GM12878 (cell line): ENCODE measurements around the gene TH. TPM values are rescaled to one million over a fixed set of nuclear protein-coding genes. Genes with fewer than 3 reads are reported as not detected.

Source experiments
- ATAC-seq: fragments of 200-7000 bp; cut with Tn5 transposase; 3 replicates; pipeline ENCODE4 v1.9.1; 2020; ENCODE audit warnings: mild to moderate bottlenecking, moderate library complexity
- BruUV-seq: library from RNA; stranded (reverse); fragments of 400-500 nt; replicated peaks from 2 replicates; lab custom pipeline; 2021; lab: Mats Ljungman, UMichigan
- CTCF ChIA-PET: fragments of 300-600 bp; sonication (Branson Sonifier 250); formaldehyde crosslinking; extraction: SDS; loops from one replicate; lab custom pipeline; 2021; ENCODE audit warnings: inconsistent platforms; lab: Yijun Ruan, JAX
- POLR2A ChIA-PET: fragments of 350-600 bp; formaldehyde crosslinking; extraction: SDS; loops from one replicate; lab custom pipeline; 2021; ENCODE audit warnings: inconsistent platforms; lab: Charles Lee
- RAD21 ChIA-PET: fragments of 300-600 bp; sonication (Branson Sonifier 250); formaldehyde crosslinking; loops from one replicate; lab custom pipeline; 2023; ENCODE audit warnings: antibody characterized with exemption; ENCODE audit not compliant: unreplicated experiment; lab: Charles Lee
- SMC1A ChIA-PET: fragments of 300-600 bp; sonication (Branson Sonifier 250); formaldehyde crosslinking; loops from one replicate; lab custom pipeline; 2023; ENCODE audit not compliant: unreplicated experiment, uncharacterized antibody; lab: Charles Lee
- DNase-seq: peaks from one replicate; pipeline ENCODE4 v3.0.0-alpha.2; 2011; ENCODE audit warnings: low read depth, low spot score
- FAIRE-seq: peaks from 3 replicates; lab custom pipeline; 2011; peaks lifted over from hg19 to GRCh38; lab: Jason Lieb, UNC
- H2AFZ ChIP-seq: 2 replicates; pipeline ENCODE4 v1.6.0; 2011; ENCODE audit warnings: low read depth, low read length, control low read depth; ENCODE audit not compliant: control insufficient read depth
- H3K27ac ChIP-seq: 2 replicates; pipeline ENCODE4 v1.5.1; 2011; ENCODE audit warnings: control low read depth; ENCODE audit not compliant: control insufficient read depth, insufficient read depth
- H3K27me3 ChIP-seq, 2 experiments: replicated peaks in 1 of 2; 2 replicates each; pipeline versions ENCODE4 v1.6.0 to v1.6.1; 2011; ENCODE audit warnings: low read length in 1 of 2; ENCODE audit not compliant: control insufficient read depth in 2 of 2, insufficient read depth in 2 of 2
- H3K36me3 ChIP-seq, 2 experiments: 2 replicates each; pipeline ENCODE4 v1.5.1; 2011; ENCODE audit warnings: low read length in 1 of 2; ENCODE audit not compliant: control insufficient read depth in 2 of 2, insufficient read depth in 2 of 2
- H3K4me1 ChIP-seq: 2 replicates; pipeline ENCODE4 v1.6.1; 2011; ENCODE audit warnings: mild to moderate bottlenecking, low read length, moderate library complexity, mixed read lengths; ENCODE audit not compliant: control insufficient read depth, insufficient read depth
- H3K4me2 ChIP-seq: 2 replicates; pipeline ENCODE4 v1.6.0; 2011; ENCODE audit warnings: control low read depth; ENCODE audit not compliant: control insufficient read depth, insufficient read depth
- H3K4me3 ChIP-seq: fragments of 200-600 bp; sonication (generic); 2 replicates; pipeline ENCODE4 v1.5.1; 2016
- H3K79me2 ChIP-seq: 2 replicates; pipeline ENCODE4 v1.6.0; 2011; ENCODE audit warnings: low read length; ENCODE audit not compliant: control insufficient read depth, insufficient read depth
- H3K9ac ChIP-seq: 2 replicates; pipeline ENCODE4 v1.8.0; 2011; ENCODE audit warnings: low read length, control low read depth, mixed read lengths; ENCODE audit not compliant: control insufficient read depth, insufficient read depth
- H3K9me3 ChIP-seq: replicated peaks from 3 replicates; pipeline ENCODE4 v1.5.1; 2011; ENCODE audit warnings: mild to moderate bottlenecking, low read length; ENCODE audit not compliant: control insufficient read depth, insufficient read depth
- H4K20me1 ChIP-seq: 2 replicates; pipeline ENCODE4 v1.6.0; 2011; ENCODE audit not compliant: control insufficient read depth, insufficient read depth
- BRCA1 ChIP-seq: IDR thresholded peaks from 2 replicates; pipeline ENCODE4 v1.6.1; 2011; ENCODE audit warnings: low read depth, low read length, improper control_type of control experiment
- CBX5 ChIP-seq: sonication (generic); IDR thresholded peaks from 2 replicates; pipeline ENCODE4 v1.6.1; 2016; ENCODE audit warnings: low read depth, moderate library complexity, mild to moderate bottlenecking, inconsistent platforms
- CHD4 ChIP-seq: fragments of 200-600 bp; sonication (generic); IDR thresholded peaks from 2 replicates; pipeline ENCODE4 v1.6.1; 2016; ENCODE audit warnings: mild to moderate bottlenecking
- IKZF2 ChIP-seq, 2 experiments: fragments of 450-650 bp; IDR thresholded peaks; 2 replicates each; pipeline ENCODE4 v1.6.1; 2017; ENCODE audit warnings: mild to moderate bottlenecking in 2 of 2, moderate library complexity in 2 of 2
- IRF4 ChIP-seq: IDR thresholded peaks from 2 replicates; pipeline ENCODE4 v1.6.1; 2011; ENCODE audit warnings: low read depth, low read length
- KAT2A ChIP-seq: conservative IDR thresholded peaks from 2 replicates; pipeline ENCODE4 v1.6.1; 2011; ENCODE audit warnings: low read depth, low read length; ENCODE audit not compliant: control insufficient read depth
- MXI1 ChIP-seq: fragments of 150-350 bp; IDR thresholded peaks from 2 replicates; pipeline ENCODE4 v1.6.1; 2011; ENCODE audit warnings: low read depth, mild to moderate bottlenecking, inconsistent platforms, low read length, improper control_type of control experiment
- NFIC ChIP-seq: IDR thresholded peaks from 2 replicates; pipeline ENCODE4 v1.6.1; 2012; ENCODE audit warnings: low read depth, mild to moderate bottlenecking, inconsistent platforms, low read length, moderate library complexity
- NFYB ChIP-seq: IDR thresholded peaks from 2 replicates; pipeline ENCODE4 v1.6.1; 2011; ENCODE audit warnings: low read depth, mild to moderate bottlenecking, low read length, improper control_type of control experiment, moderate library complexity; ENCODE audit not compliant: insufficient read depth
- SIX5 ChIP-seq: IDR thresholded peaks from 2 replicates; pipeline ENCODE4 v1.6.1; 2011; ENCODE audit warnings: mild to moderate bottlenecking, low read depth, low read length, moderate library complexity; ENCODE audit not compliant: severe bottlenecking
- SP1 ChIP-seq: IDR thresholded peaks from one replicate; pipeline ENCODE4 v1.6.1; 2011; ENCODE audit warnings: low read depth, low read length
- TCF3 ChIP-seq: IDR thresholded peaks from 2 replicates; pipeline ENCODE4 v1.6.1; 2012; ENCODE audit warnings: low read depth, mild to moderate bottlenecking, low read length, borderline replicate concordance; ENCODE audit not compliant: insufficient read depth
- YBX1 ChIP-seq: fragments of 450-650 bp; IDR thresholded peaks from 2 replicates; pipeline ENCODE4 v1.6.1; 2016; ENCODE audit warnings: antibody characterized with exemption
- ZBED1 ChIP-seq: IDR thresholded peaks from 2 replicates; pipeline ENCODE4 v1.6.1; 2016; ENCODE audit warnings: borderline replicate concordance
- ZNF217 ChIP-seq: fragments of 450-650 bp; IDR thresholded peaks from 2 replicates; pipeline ENCODE4 v1.6.1; 2017; ENCODE audit warnings: antibody characterized with exemption, mild to moderate bottlenecking
- WGBS: methylation state at CpG from one replicate; pipeline ENCODE4 v1.1.6; 2016; ENCODE audit warnings: low lambda C conversion rate; ENCODE audit not compliant: insufficient replicate concordance, insufficient coverage; ENCODE audit errors: missing lambda C conversion rate; 5-methylcytosine and 5-hydroxymethylcytosine counted together
- in situ Hi-C: fragments of 300-500 bp; cut with MboI; formaldehyde crosslinking; loops from 9 replicates; pipeline ENCODE4 v1.14.3; 2018; ENCODE audit warnings: mixed read lengths
- intact Hi-C: fragments of 100-400 bp; cut with micrococcal nuclease; formaldehyde crosslinking; loops from one replicate; pipeline ENCODE4 v1.14.2; 2022; ENCODE audit not compliant: unreplicated experiment
- polyA plus RNA-seq, 11 experiments: library from polyadenylated mRNA; depleted of rRNA in 4 of 11; unstranded in 6 of 11; stranded (reverse) in 5 of 11; fragments of >200 nt; fragmentation: Nextera tagmentation in 4 of 11; fragmentation: Illumina TruSeq in 1 of 11; extraction: Ambion mirVana in 4 of 11; extraction: Trizol in 1 of 11; gene quantifications; 1 replicate in 1 of 11; 2 replicates in 10 of 11; pipeline versions ENCODE4 v1.2.1 to v1.2.3, GENCODE V29; 2011 to 2016; ENCODE audit warnings: inconsistent platforms in 2 of 11, missing spikeins in 2 of 11, low read depth in 1 of 11
- total RNA-seq, 4 experiments: library from RNA; depleted of rRNA in 3 of 4; stranded (reverse); fragments of >200 nt in 3 of 4; fragmentation: Illumina TruSeq in 1 of 4; extraction: Trizol in 1 of 4; gene quantifications; 2 replicates each; pipeline versions ENCODE4 v1.2.1 to v1.2.3, GENCODE V29; 2013 to 2021
- TF ChIP-seq, protein P1 (sequence below), 3 experiments: IDR thresholded peaks in 2 of 3; conservative IDR thresholded peaks in 1 of 3; 2 replicates each; pipeline ENCODE4 v1.5.1; 2011; ENCODE audit warnings: low read depth in 3 of 3, low read length in 3 of 3, mild to moderate bottlenecking in 3 of 3, control low read depth in 2 of 3, moderate library complexity in 2 of 3, inconsistent platforms in 1 of 3, mixed read lengths in 1 of 3; ENCODE audit not compliant: control insufficient read depth in 2 of 3, insufficient read depth in 1 of 3; ENCODE audit errors: extremely low read depth in 1 of 3
- TF ChIP-seq, protein P2 (sequence below): fragments of 450-650 bp; IDR thresholded peaks from 2 replicates; pipeline ENCODE4 v1.6.1; 2018; ENCODE audit warnings: borderline replicate concordance, mild to moderate bottlenecking; ENCODE audit not compliant: partially characterized antibody
- TF ChIP-seq, protein P3 (sequence below): fragments of 450-650 bp; conservative IDR thresholded peaks from 2 replicates; pipeline ENCODE4 v1.6.1; 2017; ENCODE audit warnings: mild to moderate bottlenecking, moderate library complexity
- TF ChIP-seq, protein P4 (sequence below): fragments of 450-650 bp; IDR thresholded peaks from 2 replicates; pipeline ENCODE4 v1.6.1; 2017; ENCODE audit warnings: borderline replicate concordance

TH gene
- total and polyA plus RNA-seq, 10 of the 15 experiments (the other 5 are each of a cell fraction or from before 2014, with no cell fraction given): not detected

DNA sequence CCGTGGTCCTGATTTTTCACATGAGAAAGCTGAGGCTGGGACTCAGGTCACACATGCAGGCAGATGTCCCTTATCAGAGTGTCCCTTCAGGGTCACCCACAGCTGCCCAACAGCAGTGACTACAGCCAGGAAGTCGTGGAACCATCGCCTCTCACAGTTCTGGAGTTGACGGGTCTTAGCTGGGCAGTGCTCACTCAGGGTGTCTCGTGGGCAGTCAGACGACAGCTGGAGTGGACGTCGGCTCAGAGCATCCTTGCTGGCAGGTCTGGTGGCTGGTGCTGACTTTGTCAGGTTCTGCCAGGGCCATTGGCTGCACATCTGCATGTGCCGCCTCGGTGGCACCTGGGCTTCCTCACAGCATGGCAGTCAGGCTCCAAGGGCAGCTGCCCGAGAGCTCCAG is 35.6 kb upstream of the TH start:
- CTCF ChIA-PET: interaction anchor here (1.0 kb wide), 1 partner anchor 98 kb away, joined by 3 read pairs; no protein-coding TSS in a partner anchor
- H3K36me3 ChIP-seq: no peaks in the 10 kb centered on the region
- H3K27ac ChIP-seq: no peak overlapping the region
- no peak overlapping the region for H3K4me3 ChIP-seq
- ATAC-seq (no peak), FAIRE-seq (no peak), DNase-seq (no peak)
- H3K4me2 ChIP-seq: no peak overlapping the region
- no peaks in the 10 kb centered on the region; a peak in 1 of 4 replicates for H3K27me3 ChIP-seq
- in situ Hi-C loops (no loop called here), intact Hi-C loops (no loop called here)
- no peaks in the 10 kb centered on the region for H3K4me1 ChIP-seq
- H3K9me3 ChIP-seq: no peaks in the 10 kb centered on the region
- RAD21 ChIA-PET: no interaction called here
- no peak for TF ChIP-seq BRCA1
- no peak for TF ChIP-seq CBX5
- no peak for TF ChIP-seq ZBED1
- TF ChIP-seq KAT2A: no peak
- no peak for TF ChIP-seq IRF4
- no peak for TF ChIP-seq NFYB
- TF ChIP-seq, protein P1, sequence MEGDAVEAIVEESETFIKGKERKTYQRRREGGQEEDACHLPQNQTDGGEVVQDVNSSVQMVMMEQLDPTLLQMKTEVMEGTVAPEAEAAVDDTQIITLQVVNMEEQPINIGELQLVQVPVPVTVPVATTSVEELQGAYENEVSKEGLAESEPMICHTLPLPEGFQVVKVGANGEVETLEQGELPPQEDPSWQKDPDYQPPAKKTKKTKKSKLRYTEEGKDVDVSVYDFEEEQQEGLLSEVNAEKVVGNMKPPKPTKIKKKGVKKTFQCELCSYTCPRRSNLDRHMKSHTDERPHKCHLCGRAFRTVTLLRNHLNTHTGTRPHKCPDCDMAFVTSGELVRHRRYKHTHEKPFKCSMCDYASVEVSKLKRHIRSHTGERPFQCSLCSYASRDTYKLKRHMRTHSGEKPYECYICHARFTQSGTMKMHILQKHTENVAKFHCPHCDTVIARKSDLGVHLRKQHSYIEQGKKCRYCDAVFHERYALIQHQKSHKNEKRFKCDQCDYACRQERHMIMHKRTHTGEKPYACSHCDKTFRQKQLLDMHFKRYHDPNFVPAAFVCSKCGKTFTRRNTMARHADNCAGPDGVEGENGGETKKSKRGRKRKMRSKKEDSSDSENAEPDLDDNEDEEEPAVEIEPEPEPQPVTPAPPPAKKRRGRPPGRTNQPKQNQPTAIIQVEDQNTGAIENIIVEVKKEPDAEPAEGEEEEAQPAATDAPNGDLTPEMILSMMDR (IDR thresholded peaks at IDR 0.05 in 2 of 3, conservative IDR thresholded peaks at IDR 0.05 in 1 of 3; ENCODE audit: control insufficient read depth in 2 of 3, extremely low read depth in 1 of 3, insufficient read depth in 1 of 3, low read depth in 3 of 3, low read length in 3 of 3): no peak
- TF ChIP-seq, protein P2, sequence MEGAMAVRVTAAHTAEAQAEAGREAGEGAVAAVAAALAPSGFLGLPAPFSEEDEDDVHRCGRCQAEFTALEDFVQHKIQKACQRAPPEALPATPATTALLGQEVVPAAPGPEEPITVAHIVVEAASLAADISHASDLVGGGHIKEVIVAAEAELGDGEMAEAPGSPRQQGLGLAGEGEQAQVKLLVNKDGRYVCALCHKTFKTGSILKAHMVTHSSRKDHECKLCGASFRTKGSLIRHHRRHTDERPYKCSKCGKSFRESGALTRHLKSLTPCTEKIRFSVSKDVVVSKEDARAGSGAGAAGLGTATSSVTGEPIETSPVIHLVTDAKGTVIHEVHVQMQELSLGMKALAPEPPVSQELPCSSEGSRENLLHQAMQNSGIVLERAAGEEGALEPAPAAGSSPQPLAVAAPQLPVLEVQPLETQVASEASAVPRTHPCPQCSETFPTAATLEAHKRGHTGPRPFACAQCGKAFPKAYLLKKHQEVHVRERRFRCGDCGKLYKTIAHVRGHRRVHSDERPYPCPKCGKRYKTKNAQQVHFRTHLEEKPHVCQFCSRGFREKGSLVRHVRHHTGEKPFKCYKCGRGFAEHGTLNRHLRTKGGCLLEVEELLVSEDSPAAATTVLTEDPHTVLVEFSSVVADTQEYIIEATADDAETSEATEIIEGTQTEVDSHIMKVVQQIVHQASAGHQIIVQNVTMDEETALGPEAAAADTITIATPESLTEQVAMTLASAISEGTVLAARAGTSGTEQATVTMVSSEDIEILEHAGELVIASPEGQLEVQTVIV: no peak
- no peak for TF ChIP-seq TCF3
- no peak for TF ChIP-seq CHD4
- no peak for TF ChIP-seq NFIC
- TF ChIP-seq IKZF2 (IDR thresholded peaks at IDR 0.05): no peak
- TF ChIP-seq, protein P3, sequence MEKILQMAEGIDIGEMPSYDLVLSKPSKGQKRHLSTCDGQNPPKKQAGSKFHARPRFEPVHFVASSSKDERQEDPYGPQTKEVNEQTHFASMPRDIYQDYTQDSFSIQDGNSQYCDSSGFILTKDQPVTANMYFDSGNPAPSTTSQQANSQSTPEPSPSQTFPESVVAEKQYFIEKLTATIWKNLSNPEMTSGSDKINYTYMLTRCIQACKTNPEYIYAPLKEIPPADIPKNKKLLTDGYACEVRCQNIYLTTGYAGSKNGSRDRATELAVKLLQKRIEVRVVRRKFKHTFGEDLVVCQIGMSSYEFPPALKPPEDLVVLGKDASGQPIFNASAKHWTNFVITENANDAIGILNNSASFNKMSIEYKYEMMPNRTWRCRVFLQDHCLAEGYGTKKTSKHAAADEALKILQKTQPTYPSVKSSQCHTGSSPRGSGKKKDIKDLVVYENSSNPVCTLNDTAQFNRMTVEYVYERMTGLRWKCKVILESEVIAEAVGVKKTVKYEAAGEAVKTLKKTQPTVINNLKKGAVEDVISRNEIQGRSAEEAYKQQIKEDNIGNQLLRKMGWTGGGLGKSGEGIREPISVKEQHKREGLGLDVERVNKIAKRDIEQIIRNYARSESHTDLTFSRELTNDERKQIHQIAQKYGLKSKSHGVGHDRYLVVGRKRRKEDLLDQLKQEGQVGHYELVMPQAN: no peak
- no peak for TF ChIP-seq ZNF217
- TF ChIP-seq, protein P4, sequence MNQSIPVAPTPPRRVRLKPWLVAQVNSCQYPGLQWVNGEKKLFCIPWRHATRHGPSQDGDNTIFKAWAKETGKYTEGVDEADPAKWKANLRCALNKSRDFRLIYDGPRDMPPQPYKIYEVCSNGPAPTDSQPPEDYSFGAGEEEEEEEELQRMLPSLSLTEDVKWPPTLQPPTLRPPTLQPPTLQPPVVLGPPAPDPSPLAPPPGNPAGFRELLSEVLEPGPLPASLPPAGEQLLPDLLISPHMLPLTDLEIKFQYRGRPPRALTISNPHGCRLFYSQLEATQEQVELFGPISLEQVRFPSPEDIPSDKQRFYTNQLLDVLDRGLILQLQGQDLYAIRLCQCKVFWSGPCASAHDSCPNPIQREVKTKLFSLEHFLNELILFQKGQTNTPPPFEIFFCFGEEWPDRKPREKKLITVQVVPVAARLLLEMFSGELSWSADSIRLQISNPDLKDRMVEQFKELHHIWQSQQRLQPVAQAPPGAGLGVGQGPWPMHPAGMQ: no peak
- TF ChIP-seq SP1: no peak
- no peak for TF ChIP-seq SIX5
- no peak for TF ChIP-seq MXI1
- TF ChIP-seq YBX1: no peak
- no TSS peak for BruUV-seq
- H3K79me2 ChIP-seq: no peaks in the 10 kb centered on the region
- H3K9ac ChIP-seq: no peak overlapping the region
- SMC1A ChIA-PET: no interaction called here
- no peaks in the 10 kb centered on the region for H4K20me1 ChIP-seq
- POLR2A ChIA-PET: no interaction called here
- WGBS: 25% methylated on average over 11 of the region's 11 CpGs
- no peak overlapping the region for H2AFZ ChIP-seq
